GM13977 (cell line): ENCODE measurements around the gene GTF2IRD1.

Source experiments
- DNase-seq: peaks from one replicate; pipeline ENCODE4 v3.0.0; 2012; ENCODE audit warnings: low spot score
- CTCF ChIP-seq: IDR thresholded peaks from 2 replicates; pipeline ENCODE4 v1.5.1; 2012; ENCODE audit warnings: mild to moderate bottlenecking, control low read depth; ENCODE audit not compliant: insufficient read depth; ENCODE audit errors: extremely low read depth, missing control alignments
- in situ Hi-C: fragments of 300-500 bp; cut with MboI; formaldehyde crosslinking; loops from one replicate; pipeline ENCODE4 v1.12.0; 2022; ENCODE audit warnings: low sequenced_read_pairs, low pct_unique_long_range_greater_than_20kb, mixed read lengths, inconsistent platforms; ENCODE audit not compliant: unreplicated experiment

The GTF2IRD1 gene

GRCh38 chr7:74443543-74444247 is 10.0 kb upstream of the GTF2IRD1 start:
- in situ Hi-C loops: no loop called here
- TF ChIP-seq CTCF: no peak
- DNase-seq: no peak

- DNase-seq: no peak
- in situ Hi-C loops: no loop called here
- TF ChIP-seq CTCF: no peak
Observed at GRCh38 chr7:74449144-74449543, 4.6 kb upstream of the GTF2IRD1 start.

- peak; percentile 80 for TF ChIP-seq CTCF
- DNase-seq: peak; percentile 87
- in situ Hi-C loops: no loop called here
Observed at GRCh38 chr7:74449809-74450397, 3.8 kb upstream of the GTF2IRD1 start.

- in situ Hi-C loops: no loop called here
- TF ChIP-seq CTCF: no peak
- DNase-seq: peak; percentile 39
Observed at GRCh38 chr7:74452748-74453321, 871 bp upstream of the GTF2IRD1 start.

- peak; percentile 57 for DNase-seq
- no peak for TF ChIP-seq CTCF
- in situ Hi-C loops: no loop called here
Observed at GRCh38 chr7:74454021-74454924, 567 bp downstream of the GTF2IRD1 start.

- no peak for TF ChIP-seq CTCF
- no peak for DNase-seq
- in situ Hi-C loops: no loop called here
Observed at GRCh38 chr7:74454925-74455288, 1.2 kb downstream of the GTF2IRD1 start.
